ENCODE results near the gene KMO.

- TF ChIP-seq EZH2 (IDR thresholded peaks at IDR 0.05) (no peak), POLR2AphosphoS5 (IDR thresholded peaks at IDR 0.05; ENCODE audit: borderline replicate concordance, low read depth, low read length) (no peak), FOXP2 (optimal IDR thresholded peaks at IDR 0.05; ENCODE audit: control extremely low read depth, extremely low read length, insufficient read depth) (no peak)
Observed at GRCh38 chr1:241617426-241617825, 85.2 kb downstream of the KMO start.

Data from SK-N-MC (cell line).